ENCODE measurements around the gene CELF1. TPM values are rescaled to one million over a fixed set of nuclear protein-coding genes. Genes with fewer than 3 reads are reported as not detected.
A peak's percentile ranks its signal among the peaks of the same experiment; 100 is the strongest.

Gene CELF1
- total and polyA plus RNA-seq, 2 of the 13 experiments (the other 11 are each of a cell fraction or from before 2014, with no cell fraction given), result 69.0 to 80.1 TPM

DNA sequence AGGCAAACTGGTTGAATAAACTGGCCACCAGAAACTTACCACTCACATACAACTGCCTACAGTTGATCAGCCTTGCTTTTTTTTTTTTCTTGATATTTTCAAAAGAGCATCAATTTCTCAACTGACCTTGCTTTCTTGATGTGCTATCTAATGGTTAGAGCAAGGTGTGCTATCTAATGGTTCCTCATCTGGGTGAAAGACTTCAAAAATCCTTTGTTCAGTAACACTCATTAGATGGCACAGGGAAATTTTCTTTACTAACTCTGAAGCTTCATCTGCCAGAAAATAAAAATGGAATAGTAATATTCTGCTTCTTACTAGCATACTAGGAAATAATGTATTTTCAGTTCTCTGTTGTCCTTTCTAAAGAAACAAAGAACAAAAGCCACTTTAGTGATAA, 52.8 kb downstream of the CELF1 start:
- DNase-seq (ENCODE audit: low spot score) (no peak), FAIRE-seq (no peak), ATAC-seq (no peak)
- POLR2A ChIA-PET, result no interaction called here
- CTCF ChIA-PET (ENCODE audit: low intra/inter-chr PET ratio, low total read pairs), result no interaction called here
- intact Hi-C loops (cut with micrococcal nuclease; ENCODE audit: unreplicated experiment), result no loop called here
- Histone ChIP-seq H3K9ac (ENCODE audit: insufficient read depth, low read depth, low read length) (no peak overlapping the region), H3K4me2 (ENCODE audit: low read depth, low read length) (no peak overlapping the region), H2AFZ (ENCODE audit: low read length) (no peak overlapping the region), H3K4me3 (replicated peaks in 1 of 3; ENCODE audit: insufficient read depth in 1 of 3, low read depth in 2 of 3, low read length in 3 of 3) (no peak overlapping the region), H3K4me1 (ENCODE audit: insufficient read depth, low read length) (peaks cover 31% of the 10 kb centered on the region), H3K27ac (ENCODE audit: extremely low read length, insufficient read depth, low read length) (no peak overlapping the region), H3K9me3 (ENCODE audit: low read length) (no peaks in the 10 kb centered on the region), H3K27me3 (ENCODE audit: control insufficient read depth in 1 of 2, insufficient read depth in 2 of 2, low read length in 2 of 2) (no peaks in the 10 kb centered on the region; a peak in 1 of 5 replicates), H4K20me1 (ENCODE audit: insufficient read depth, low read length) (peaks cover 32% of the 10 kb centered on the region), H3K36me3 (replicated peaks in 1 of 2; ENCODE audit: control insufficient read depth in 1 of 2, insufficient read depth in 2 of 2, low read length in 2 of 2) (peaks cover 6 to 32% of the 10 kb centered on the region in 2 experiments; a peak in 4 of 5 replicates), H3K79me2 (ENCODE audit: insufficient read depth, low read length) (peaks cover 90% of the 10 kb centered on the region)
- TF ChIP-seq ZNF773 (CRISPR knock-in tag; IDR thresholded peaks at IDR 0.05; ENCODE audit: borderline replicate concordance), result no peak
- no peak for TF ChIP-seq PLRG1 (conservative IDR thresholded peaks at IDR 0.05)
- TF ChIP-seq HOXA9 (CRISPR knock-in tag; IDR thresholded peaks at IDR 0.05; ENCODE audit: borderline replicate concordance), result no peak
- in situ Hi-C loops (cut with HindIII; ENCODE audit: extremely low pct_ligation_motif_present, low pct_unique_long_range_greater_than_20kb), result no loop called here
- no TSS peak for BruUV-seq (replicated peaks)

DNA sequence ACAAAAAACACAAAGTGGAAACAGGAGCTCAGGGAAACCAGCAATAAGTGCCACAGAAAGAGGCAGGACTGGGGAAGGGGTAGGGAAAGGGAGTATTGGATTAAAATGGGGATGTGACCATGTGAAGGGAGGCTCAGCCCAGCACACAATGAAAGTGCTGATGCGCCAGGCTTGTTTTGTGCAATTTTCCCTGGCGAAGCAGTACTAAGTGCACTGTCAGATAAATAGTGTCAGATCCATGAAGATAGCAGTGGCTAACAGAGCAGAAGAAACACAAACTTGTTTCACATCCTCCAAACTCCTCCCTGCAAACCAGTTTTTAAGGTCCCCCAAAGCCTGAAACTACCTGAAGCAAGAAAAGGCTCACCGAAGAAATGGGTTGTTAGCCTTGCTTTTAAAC, 53.3 kb downstream of the CELF1 start:
- TF ChIP-seq MAFF (IDR thresholded peaks at IDR 0.05; ENCODE audit: low read depth, low read length) (peak; percentile 29; the same call in 1 of the 2 replicates), RBM22 (optimal IDR thresholded peaks at IDR 0.05; ENCODE audit: low read length) (peak; percentile 64), MAFK (conservative IDR thresholded peaks at IDR 0.05 in 1 of 2, IDR thresholded peaks at IDR 0.05 in 1 of 2; ENCODE audit: low read length in 2 of 2) (peak in 1 of 2 experiments; percentile 44; a peak in 1 of 4 replicates), GLI4 (CRISPR knock-in tag; IDR thresholded peaks at IDR 0.05; ENCODE audit: borderline replicate concordance) (no peak), ZBTB38 (CRISPR knock-in tag; IDR thresholded peaks at IDR 0.05) (0 out of 2 replicates have a peak, but pooled peaks have one; percentile 46)
- TF ChIP-seq, protein P1, sequence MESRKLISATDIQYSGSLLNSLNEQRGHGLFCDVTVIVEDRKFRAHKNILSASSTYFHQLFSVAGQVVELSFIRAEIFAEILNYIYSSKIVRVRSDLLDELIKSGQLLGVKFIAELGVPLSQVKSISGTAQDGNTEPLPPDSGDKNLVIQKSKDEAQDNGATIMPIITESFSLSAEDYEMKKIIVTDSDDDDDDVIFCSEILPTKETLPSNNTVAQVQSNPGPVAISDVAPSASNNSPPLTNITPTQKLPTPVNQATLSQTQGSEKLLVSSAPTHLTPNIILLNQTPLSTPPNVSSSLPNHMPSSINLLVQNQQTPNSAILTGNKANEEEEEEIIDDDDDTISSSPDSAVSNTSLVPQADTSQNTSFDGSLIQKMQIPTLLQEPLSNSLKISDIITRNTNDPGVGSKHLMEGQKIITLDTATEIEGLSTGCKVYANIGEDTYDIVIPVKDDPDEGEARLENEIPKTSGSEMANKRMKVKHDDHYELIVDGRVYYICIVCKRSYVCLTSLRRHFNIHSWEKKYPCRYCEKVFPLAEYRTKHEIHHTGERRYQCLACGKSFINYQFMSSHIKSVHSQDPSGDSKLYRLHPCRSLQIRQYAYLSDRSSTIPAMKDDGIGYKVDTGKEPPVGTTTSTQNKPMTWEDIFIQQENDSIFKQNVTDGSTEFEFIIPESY (CRISPR knock-in tag; IDR thresholded peaks at IDR 0.05), result peak; percentile 91
- TF ChIP-seq, protein P2, sequence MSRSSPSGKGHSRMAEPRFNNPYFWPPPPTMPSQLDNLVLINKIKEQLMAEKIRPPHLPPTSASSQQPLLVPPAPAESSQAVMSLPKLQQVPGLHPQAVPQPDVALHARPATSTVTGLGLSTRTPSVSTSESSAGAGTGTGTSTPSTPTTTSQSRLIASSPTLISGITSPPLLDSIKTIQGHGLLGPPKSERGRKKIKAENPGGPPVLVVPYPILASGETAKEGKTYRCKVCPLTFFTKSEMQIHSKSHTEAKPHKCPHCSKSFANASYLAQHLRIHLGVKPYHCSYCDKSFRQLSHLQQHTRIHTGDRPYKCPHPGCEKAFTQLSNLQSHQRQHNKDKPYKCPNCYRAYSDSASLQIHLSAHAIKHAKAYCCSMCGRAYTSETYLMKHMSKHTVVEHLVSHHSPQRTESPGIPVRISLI (CRISPR knock-in tag; IDR thresholded peaks at IDR 0.05; ENCODE audit: borderline replicate concordance), result no peak
- TF ChIP-seq, protein P3, sequence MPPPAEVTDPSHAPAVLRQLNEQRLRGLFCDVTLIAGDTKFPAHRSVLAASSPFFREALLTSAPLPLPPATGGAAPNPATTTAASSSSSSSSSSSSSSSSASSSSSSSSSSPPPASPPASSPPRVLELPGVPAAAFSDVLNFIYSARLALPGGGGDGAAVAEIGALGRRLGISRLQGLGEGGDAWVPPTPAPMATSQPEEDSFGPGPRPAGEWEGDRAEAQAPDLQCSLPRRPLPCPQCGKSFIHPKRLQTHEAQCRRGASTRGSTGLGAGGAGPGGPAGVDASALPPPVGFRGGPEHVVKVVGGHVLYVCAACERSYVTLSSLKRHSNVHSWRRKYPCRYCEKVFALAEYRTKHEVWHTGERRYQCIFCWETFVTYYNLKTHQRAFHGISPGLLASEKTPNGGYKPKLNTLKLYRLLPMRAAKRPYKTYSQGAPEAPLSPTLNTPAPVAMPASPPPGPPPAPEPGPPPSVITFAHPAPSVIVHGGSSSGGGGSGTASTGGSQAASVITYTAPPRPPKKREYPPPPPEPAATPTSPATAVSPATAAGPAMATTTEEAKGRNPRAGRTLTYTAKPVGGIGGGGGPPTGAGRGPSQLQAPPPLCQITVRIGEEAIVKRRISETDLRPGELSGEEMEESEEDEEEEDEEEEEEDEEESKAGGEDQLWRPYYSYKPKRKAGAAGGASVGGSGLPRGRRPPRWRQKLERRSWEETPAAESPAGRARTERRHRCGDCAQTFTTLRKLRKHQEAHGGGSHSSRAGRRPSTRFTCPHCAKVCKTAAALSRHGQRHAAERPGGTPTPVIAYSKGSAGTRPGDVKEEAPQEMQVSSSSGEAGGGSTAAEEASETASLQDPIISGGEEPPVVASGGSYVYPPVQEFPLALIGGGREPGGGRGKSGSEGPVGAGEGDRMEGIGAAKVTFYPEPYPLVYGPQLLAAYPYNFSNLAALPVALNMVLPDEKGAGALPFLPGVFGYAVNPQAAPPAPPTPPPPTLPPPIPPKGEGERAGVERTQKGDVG (CRISPR knock-in tag; IDR thresholded peaks at IDR 0.05; ENCODE audit: borderline replicate concordance), result 0 out of 2 replicates have a peak, but pooled peaks have one; percentile 34
- in situ Hi-C loops (cut with HindIII; ENCODE audit: extremely low pct_ligation_motif_present, low pct_unique_long_range_greater_than_20kb) (no loop called here), intact Hi-C loops (cut with micrococcal nuclease; ENCODE audit: unreplicated experiment) (no loop called here)
- Histone ChIP-seq H3K4me3 (replicated peaks in 1 of 3; ENCODE audit: insufficient read depth in 1 of 3, low read depth in 2 of 3, low read length in 3 of 3) (no peak overlapping the region), H3K4me2 (ENCODE audit: low read depth, low read length) (no peak overlapping the region), H3K79me2 (ENCODE audit: insufficient read depth, low read length) (peaks cover 91% of the 10 kb centered on the region), H3K36me3 (replicated peaks in 1 of 2; ENCODE audit: control insufficient read depth in 1 of 2, insufficient read depth in 2 of 2, low read length in 2 of 2) (peaks cover 6 to 37% of the 10 kb centered on the region in 2 experiments), H2AFZ (ENCODE audit: low read length) (no peak overlapping the region), H3K27me3 (ENCODE audit: control insufficient read depth in 1 of 2, insufficient read depth in 2 of 2, low read length in 2 of 2) (no peaks in the 10 kb centered on the region; a peak in 1 of 5 replicates), H3K9ac (ENCODE audit: insufficient read depth, low read depth, low read length) (no peak overlapping the region; the same call in 1 of the 2 replicates), H3K4me1 (ENCODE audit: insufficient read depth, low read length) (peaks cover 31% of the 10 kb centered on the region), H4K20me1 (ENCODE audit: insufficient read depth, low read length) (peaks cover 32% of the 10 kb centered on the region), H3K27ac (ENCODE audit: extremely low read length, insufficient read depth, low read length) (no peak overlapping the region), H3K9me3 (ENCODE audit: low read length) (no peaks in the 10 kb centered on the region)
- no peak for DNase-seq (ENCODE audit: low spot score)
- peak; percentile 67 for ATAC-seq
- POLR2A ChIA-PET, result no interaction called here
- BruUV-seq (replicated peaks), result no TSS peak
- no peak for FAIRE-seq
- 88% methylated on average over 3 of the region's 3 CpGs for WGBS (ENCODE audit: low lambda C conversion rate)
- CTCF ChIA-PET (ENCODE audit: low intra/inter-chr PET ratio, low total read pairs), result no interaction called here
